Lower leg skin (tissue), 3 donors: Measurements from ENCODE around the gene NTM.

Experiments
- CTCF ChIP-seq, 3 donors: fragments of 450-650 bp; IDR thresholded peaks; one replicate each; pipeline ENCODE4 v1.5.1; 2016; ENCODE audit warnings: antibody characterized with exemption in 3 of 3, mild to moderate bottlenecking in 3 of 3, moderate library complexity in 2 of 3
- POLR2A ChIP-seq, 2 donors: fragments of 450-650 bp; IDR thresholded peaks; one replicate each; pipeline ENCODE4 v1.6.1; 2016 to 2017; ENCODE audit warnings: antibody characterized with exemption in 2 of 2, mild to moderate bottlenecking in 1 of 2, moderate library complexity in 1 of 2

GRCh38 chr11:131849485-131849884, 479.1 kb downstream of the NTM start:
- TF ChIP-seq CTCF (IDR thresholded peaks at IDR 0.05) = no peak
- no peak for TF ChIP-seq POLR2A (IDR thresholded peaks at IDR 0.05)
